Measurements from ENCODE around the gene OR6C2. TPM values are rescaled to one million over a fixed set of nuclear protein-coding genes. Genes with fewer than 3 reads are reported as not detected.
"Not testable (repeated sequence)": the region's sequence is repeated elsewhere in the genome, so short reads cannot be mapped to it uniquely, and the experiment has no call there.

Gene OR6C2
- total and polyA plus RNA-seq, 9 of the 15 experiments (the other 6 are each of a cell fraction or from before 2014, with no cell fraction given) = not detected

DNA sequence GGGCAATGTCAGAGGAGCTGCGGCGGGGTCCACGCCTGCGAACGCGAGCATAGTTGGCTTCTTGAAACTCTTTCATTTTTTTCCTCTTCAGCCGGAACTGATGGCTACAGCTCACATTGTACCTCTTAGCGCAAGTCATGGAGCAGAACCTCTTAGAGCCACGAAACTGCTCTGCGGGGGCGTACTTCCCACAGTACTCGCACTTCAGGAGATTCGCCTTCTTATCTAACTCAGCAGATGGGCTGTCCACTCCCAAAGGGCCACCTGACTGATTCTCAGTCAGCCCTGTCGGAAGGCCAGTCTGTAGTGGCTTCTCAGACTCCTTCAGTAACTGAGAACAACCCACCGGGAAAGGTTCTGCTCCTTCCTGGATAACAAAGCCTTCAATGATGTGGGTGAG, 31.7 kb upstream of the OR6C2 start (continued):
- TF ChIP-seq NRF1 (conservative IDR thresholded peaks at IDR 0.05 in 1 of 2, IDR thresholded peaks at IDR 0.05 in 1 of 2) = peak; percentile 62 to 68; a peak in 3 of 4 replicates
- peak; percentile 69 for TF ChIP-seq MTA3 (IDR thresholded peaks at IDR 0.05; ENCODE audit: borderline replicate concordance)
- TF ChIP-seq L3MBTL2 (IDR thresholded peaks at IDR 0.05) = peak; percentile 62
- peak; percentile 34; the same call in 1 of the 2 replicates for TF ChIP-seq REST (IDR thresholded peaks at IDR 0.05; ENCODE audit: borderline replicate concordance)
- TF ChIP-seq REST, FOXM1 (CRISPR knock-in tag; IDR thresholded peaks at IDR 0.05; ENCODE audit: low read depth): not testable (repeated sequence)
- peak; percentile 40 for TF ChIP-seq NFE2 (IDR thresholded peaks at IDR 0.05; ENCODE audit: low read depth)
- TF ChIP-seq TCF3 (CRISPR knock-in tag; IDR thresholded peaks at IDR 0.05) = peak; percentile 93
- TF ChIP-seq, protein P1, sequence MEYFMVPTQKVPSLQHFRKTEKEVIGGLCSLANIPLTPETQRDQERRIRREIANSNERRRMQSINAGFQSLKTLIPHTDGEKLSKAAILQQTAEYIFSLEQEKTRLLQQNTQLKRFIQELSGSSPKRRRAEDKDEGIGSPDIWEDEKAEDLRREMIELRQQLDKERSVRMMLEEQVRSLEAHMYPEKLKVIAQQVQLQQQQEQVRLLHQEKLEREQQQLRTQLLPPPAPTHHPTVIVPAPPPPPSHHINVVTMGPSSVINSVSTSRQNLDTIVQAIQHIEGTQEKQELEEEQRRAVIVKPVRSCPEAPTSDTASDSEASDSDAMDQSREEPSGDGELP (CRISPR knock-in tag; IDR thresholded peaks at IDR 0.05; ENCODE audit: borderline replicate concordance) = peak; percentile 62; the same call in 1 of the 2 replicates
- peak; percentile 79 to 88 for TF ChIP-seq KDM1A (IDR thresholded peaks at IDR 0.05)
- peak in 2 of 3 experiments; percentile 78 to 89; a peak in 4 of 6 replicates for TF ChIP-seq ZBTB11 (CRISPR knock-in tag; IDR thresholded peaks at IDR 0.05)
- peak; percentile 99 for TF ChIP-seq EGR1 (conservative IDR thresholded peaks at IDR 0.05)
- TF ChIP-seq ATF7 (IDR thresholded peaks at IDR 0.05) = peak; percentile 46; the same call in 1 of the 2 replicates
- TF ChIP-seq FOXM1 (IDR thresholded peaks at IDR 0.05; ENCODE audit: low read depth) = peak; percentile 74; the same call in 1 of the 2 replicates
- TF ChIP-seq USF2 (CRISPR knock-in tag; IDR thresholded peaks at IDR 0.05) = peak; percentile 64
- TF ChIP-seq RNF2 (IDR thresholded peaks at IDR 0.05) = peak; percentile 43; the same call in 1 of the 2 replicates
